ENCODE data around the gene PCDH1. TPM values are rescaled to one million over a fixed set of nuclear protein-coding genes. Genes with fewer than 3 reads are reported as not detected.

The PCDH1 gene
- polyA plus RNA-seq, 3 donors from 2014 or later: 19.0 to 26.7 (median 21.8) TPM

DNA sequence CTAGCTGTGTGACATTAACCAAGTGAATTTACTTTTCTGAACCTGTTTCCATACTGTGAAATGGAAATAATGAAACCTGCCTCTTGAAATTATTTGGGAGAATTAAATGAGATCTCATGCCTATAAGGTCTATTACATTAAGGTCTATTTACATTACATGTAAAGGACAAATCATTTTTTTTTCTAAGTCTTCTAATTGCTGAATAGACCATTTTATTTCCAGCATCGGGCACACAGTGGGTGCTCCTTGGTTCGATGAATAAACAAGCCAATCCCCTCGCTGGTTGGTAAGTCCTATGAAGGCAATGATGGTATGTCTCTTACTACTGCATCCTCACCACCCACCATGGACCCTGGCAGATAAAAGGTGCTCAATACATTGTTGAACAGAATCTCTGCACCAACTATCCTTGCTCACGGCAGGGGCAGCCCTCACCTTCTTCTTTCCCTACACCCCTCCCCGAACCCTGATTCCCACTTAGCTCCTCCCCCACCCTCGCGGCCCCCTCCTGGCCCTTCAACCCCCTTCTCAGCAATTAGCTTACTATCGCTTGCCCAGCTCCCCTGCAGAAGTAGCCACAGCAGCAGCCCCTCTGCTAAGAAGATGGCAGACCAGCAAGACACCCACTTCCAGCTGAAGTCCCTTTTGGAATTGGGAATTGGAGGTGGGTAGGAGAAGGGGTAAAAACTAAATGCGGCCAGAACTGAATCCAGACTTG, 3.0 kb downstream of the PCDH1 start:
- Mint-ChIP-seq H3K9me3 (no peaks in the 10 kb centered on the region), H3K4me3 (peak overlapping the region; percentile 72 to 95 (median 78)), H3K36me3 (no peaks in the 10 kb centered on the region), H3K27ac (peak overlapping the region in 5 of 6 donors; percentile 2 to 65 (median 42)), H3K27me3 (ENCODE audit: low read depth in 3 of 3) (peaks cover 14 to 22% (median 19%) of the 10 kb centered on the region in 3 donors), H3K4me1 (peaks cover 52 to 55% of the 10 kb centered on the region in 2 donors)
- no peak for DNase-seq

DNA sequence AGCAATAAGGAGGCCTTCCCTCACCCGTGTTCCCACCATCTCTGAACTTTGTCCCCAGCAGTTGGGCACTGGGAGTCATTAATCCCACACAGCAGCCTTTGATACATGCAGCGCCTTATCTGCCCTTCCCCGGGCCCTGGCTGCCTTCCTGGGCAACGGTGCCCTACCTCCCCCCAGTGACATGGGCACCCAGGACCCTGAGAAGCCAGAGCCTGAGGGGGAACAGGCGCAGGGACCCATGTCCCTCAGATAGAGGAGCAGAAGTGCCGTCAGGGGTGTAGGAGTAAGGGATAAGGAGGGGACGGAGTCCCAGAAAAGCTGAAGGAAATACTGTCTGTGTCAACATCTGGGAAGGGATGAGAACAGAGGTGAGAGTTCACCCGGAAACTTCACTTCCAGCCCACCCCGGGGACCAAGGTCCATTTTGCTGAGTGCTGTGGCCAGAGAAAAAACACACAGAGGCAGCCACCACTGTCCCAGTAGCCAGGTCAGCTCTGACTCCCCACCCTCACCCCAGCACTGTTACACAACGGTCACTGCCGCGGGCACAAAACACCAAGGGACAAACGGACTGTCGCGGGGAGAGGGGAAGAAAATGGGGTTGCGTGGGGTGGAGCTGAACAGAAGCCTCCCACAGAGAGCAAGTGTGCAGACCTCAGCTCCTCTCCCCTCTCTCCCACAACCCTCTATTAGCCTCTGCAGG, 3.8 kb downstream of the PCDH1 start:
- no peaks in the 10 kb centered on the region for H3K9me3 Mint-ChIP-seq
- H3K4me1 Mint-ChIP-seq: peaks cover 51 to 53% of the 10 kb centered on the region in 2 donors
- DNase-seq: no peak
- peak overlapping the region in 4 of 5 donors; percentile 20 to 95 (median 82) for H3K4me3 Mint-ChIP-seq
- H3K36me3 Mint-ChIP-seq: no peaks in the 10 kb centered on the region
- H3K27ac Mint-ChIP-seq: peak overlapping the region in 4 of 6 donors; percentile 15 to 65 (median 63)
- H3K27me3 Mint-ChIP-seq (ENCODE audit: low read depth in 3 of 3): peaks cover 12 to 19% (median 18%) of the 10 kb centered on the region in 3 donors

DNA sequence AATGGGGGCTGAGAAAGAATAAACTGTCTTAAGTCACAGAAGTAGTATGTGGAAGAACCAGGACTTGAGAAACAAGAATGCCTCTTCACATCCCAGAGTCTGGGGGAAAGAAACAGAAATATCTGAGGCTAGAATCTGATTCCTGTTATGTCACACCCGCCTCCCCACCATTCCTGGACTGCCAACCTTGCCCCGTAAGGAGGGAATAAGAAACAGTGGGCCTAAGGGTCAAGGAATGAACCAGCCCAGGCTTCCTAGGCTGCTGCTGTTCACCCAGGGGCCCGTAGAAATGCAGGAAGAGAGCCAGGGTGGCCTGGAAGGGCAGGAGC, 4.3 kb downstream of the PCDH1 start:
- peak overlapping the region in 1 of 5 donors; percentile 3 for H3K4me3 Mint-ChIP-seq
- H3K36me3 Mint-ChIP-seq: no peaks in the 10 kb centered on the region
- H3K4me1 Mint-ChIP-seq: peaks cover 46 to 49% of the 10 kb centered on the region in 2 donors
- H3K27ac Mint-ChIP-seq: peak overlapping the region in 1 of 6 donors; percentile 65
- no peaks in the 10 kb centered on the region for H3K9me3 Mint-ChIP-seq
- DNase-seq: no peak
- H3K27me3 Mint-ChIP-seq (ENCODE audit: low read depth in 3 of 3): peaks cover 9 to 18% (median 14%) of the 10 kb centered on the region in 3 donors

DNA sequence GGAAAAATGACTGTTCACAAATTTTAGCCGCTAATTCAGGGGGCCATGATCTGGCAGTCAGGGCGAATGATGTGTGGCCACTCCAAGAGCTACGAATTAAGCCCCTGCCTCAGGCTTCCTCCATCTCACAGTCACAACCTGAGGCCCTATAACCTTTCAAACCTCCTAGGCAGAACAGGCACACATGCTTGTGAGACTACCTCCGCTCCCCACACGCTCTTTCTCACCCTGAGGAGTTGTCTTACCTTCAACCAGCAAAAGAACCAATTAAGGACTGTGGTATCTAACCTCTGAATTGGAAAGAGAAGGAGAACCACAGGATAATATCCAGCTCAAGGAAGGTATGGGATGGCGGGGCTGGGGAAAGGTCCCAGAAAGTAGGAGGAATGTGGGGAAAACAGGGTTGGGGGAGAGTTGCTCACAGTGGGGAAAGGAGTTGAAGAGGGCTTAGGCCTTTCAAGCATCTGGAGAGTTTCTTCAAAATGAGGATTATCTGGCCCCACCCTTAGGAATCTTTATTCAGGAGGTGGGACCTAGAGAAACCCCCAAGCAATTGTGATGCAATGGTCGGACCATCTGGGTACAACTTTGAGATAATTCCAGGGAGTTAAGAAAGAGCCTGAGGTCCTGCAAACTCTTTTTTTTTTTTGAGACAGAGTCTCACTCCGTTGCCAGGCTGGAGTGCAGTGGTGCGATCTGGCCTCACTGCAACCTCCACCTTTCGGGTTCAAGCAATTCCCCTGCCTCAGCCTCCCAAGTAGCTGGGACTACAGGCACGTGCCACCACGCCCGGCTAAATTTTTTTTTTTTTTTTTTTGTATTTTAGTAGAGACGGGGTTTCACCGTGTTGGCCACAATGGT, 5.5 kb downstream of the PCDH1 start:
- H3K36me3 Mint-ChIP-seq: peaks cover 0 to 5% (median 0%) of the 10 kb centered on the region in 3 donors
- H3K4me3 Mint-ChIP-seq: no peak overlapping the region
- DNase-seq: no peak
- H3K9me3 Mint-ChIP-seq: no peaks in the 10 kb centered on the region
- peaks cover 41 to 47% of the 10 kb centered on the region in 2 donors for H3K4me1 Mint-ChIP-seq
- peaks cover 7 to 15% (median 10%) of the 10 kb centered on the region in 3 donors for H3K27me3 Mint-ChIP-seq (ENCODE audit: low read depth in 3 of 3)
- H3K27ac Mint-ChIP-seq: no peak overlapping the region

DNA sequence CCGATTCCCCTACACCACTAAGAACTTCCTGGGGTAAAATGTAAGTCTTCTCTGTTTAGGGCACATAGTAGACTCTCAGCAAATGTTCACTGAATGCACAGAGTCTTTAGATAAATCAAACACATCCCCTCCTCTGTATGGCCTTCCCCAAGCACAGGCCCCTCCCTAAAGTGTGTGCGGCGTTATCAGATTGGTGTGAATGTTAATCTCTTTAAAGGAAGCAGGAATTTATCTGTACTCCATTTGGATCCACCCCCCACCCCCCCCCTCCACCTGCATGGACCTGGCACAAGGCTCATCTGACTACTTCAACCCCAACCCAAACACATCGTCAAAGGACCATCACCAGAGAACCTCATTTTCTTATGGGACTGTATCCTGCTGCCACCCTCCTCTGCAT, 6.3 kb downstream of the PCDH1 start:
- H3K4me3 Mint-ChIP-seq: no peak overlapping the region

DNA sequence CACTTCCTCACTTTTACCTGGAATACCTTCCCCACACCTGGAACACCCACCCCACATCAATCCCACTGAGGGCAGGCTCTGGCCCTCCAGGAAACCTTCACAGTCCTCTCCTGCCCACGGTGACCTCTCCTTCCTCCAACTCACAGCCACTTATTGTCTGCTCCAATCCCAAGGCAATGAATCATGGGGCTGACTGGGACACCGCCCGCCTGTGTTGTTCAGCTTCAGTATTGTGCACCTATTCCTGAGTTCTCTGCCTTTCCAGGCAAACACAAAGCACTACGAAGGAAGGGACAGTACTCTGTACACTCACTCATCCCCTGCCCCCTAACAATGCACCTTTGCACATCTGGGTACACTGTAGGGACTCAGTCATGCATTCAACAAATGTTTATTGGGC, 7.3 kb downstream of the PCDH1 start:
- H3K4me1 Mint-ChIP-seq: peaks cover 30 to 36% of the 10 kb centered on the region in 2 donors
- no peaks in the 10 kb centered on the region for H3K9me3 Mint-ChIP-seq
- H3K27ac Mint-ChIP-seq: no peak overlapping the region
- H3K4me3 Mint-ChIP-seq: no peak overlapping the region
- DNase-seq: no peak
- H3K36me3 Mint-ChIP-seq: peaks cover 0 to 10% (median 4%) of the 10 kb centered on the region in 3 donors
- H3K27me3 Mint-ChIP-seq (ENCODE audit: low read depth in 3 of 3): peaks cover 2 to 14% (median 5%) of the 10 kb centered on the region in 3 donors

More for the DNA sequence above, 6.3 kb downstream of the PCDH1 start:
- no peak for DNase-seq
- Mint-ChIP-seq H3K4me1 (peaks cover 32 to 39% of the 10 kb centered on the region in 2 donors), H3K36me3 (peaks cover 0 to 9% (median 3%) of the 10 kb centered on the region in 3 donors), H3K27ac (peak overlapping the region in 2 of 6 donors; percentile 48 to 78), H3K27me3 (ENCODE audit: low read depth in 3 of 3) (peaks cover 2 to 14% (median 5%) of the 10 kb centered on the region in 3 donors), H3K9me3 (no peaks in the 10 kb centered on the region)

DNA sequence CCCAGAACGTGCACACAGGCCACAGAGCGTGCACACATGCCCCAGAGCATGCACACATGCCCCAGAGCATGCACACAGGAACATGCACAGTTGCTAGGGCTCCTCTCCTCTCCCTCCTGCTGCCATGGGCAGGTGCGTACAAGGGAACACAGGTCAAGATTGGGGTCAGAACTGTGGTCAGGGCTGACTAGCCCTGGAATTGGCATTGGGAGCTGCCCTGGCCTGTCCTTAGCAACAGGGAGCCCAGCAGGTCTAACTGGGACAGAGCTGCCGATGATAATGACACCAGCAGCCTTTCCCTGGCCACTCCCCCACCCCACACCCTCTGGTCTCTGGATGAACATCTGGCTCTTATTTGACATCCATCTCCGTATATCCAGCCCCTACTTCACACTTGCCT, 8.0 kb downstream of the PCDH1 start:
- H3K4me1 Mint-ChIP-seq: peaks cover 24 to 30% of the 10 kb centered on the region in 2 donors
- DNase-seq: no peak
- H3K4me3 Mint-ChIP-seq: no peak overlapping the region
- H3K36me3 Mint-ChIP-seq: peaks cover under 1 to 16% (median 11%) of the 10 kb centered on the region in 3 donors
- H3K27ac Mint-ChIP-seq: no peak overlapping the region
- H3K9me3 Mint-ChIP-seq: no peaks in the 10 kb centered on the region
- peaks cover 0 to 8% (median 2%) of the 10 kb centered on the region in 3 donors for H3K27me3 Mint-ChIP-seq (ENCODE audit: low read depth in 3 of 3)

DNA sequence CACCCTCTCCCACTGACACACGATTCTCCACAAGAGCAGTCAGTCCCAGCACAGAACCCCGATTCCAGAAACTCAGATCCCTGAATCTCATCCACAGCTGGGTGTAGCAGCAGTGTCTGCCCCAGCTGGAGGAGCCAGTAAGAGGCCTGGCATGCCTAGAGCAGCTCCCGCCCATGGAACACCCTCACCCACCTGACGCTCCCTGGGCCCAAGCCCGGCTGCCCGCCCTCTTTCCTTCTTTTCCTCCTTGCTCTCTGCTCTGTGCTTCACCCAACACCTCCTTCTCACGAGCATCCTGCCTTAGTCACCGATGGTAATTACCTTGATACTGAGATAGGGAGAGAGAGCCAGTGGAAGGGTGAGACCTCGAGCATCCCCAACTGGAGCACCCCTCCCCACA, 8.7 kb downstream of the PCDH1 start:
- no peak overlapping the region for H3K4me3 Mint-ChIP-seq
- DNase-seq: no peak
- H3K4me1 Mint-ChIP-seq: peaks cover 17 to 23% of the 10 kb centered on the region in 2 donors
- H3K27me3 Mint-ChIP-seq (ENCODE audit: low read depth in 3 of 3): peaks cover 0 to 7% (median 2%) of the 10 kb centered on the region in 3 donors
- peaks cover 4 to 22% (median 17%) of the 10 kb centered on the region in 3 donors for H3K36me3 Mint-ChIP-seq
- H3K9me3 Mint-ChIP-seq: no peaks in the 10 kb centered on the region
- H3K27ac Mint-ChIP-seq: no peak overlapping the region

DNA sequence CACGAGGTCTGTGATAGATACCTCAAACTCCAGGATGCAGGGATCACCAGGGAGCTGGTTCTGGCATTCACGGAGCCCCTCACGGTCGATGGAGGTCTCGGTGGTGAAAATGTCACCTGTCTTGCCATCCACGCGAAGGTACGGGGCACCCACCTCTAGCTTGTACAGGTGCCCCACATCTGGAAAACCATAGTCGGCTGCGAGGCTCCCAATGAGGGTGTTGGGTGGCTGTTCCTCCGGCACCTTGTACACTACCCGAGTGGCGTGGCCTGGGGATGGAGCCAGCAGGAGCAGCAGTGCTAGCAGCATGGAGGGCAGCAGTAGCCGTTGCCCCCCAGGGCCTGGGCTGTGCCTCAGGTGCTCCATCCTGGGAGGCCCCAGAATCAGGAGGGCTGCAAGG, 9.2 kb downstream of the PCDH1 start:
- Mint-ChIP-seq H3K4me3 (no peak overlapping the region), H3K4me1 (peaks cover 13 to 20% of the 10 kb centered on the region in 2 donors), H3K9me3 (no peaks in the 10 kb centered on the region), H3K36me3 (peaks cover 4 to 24% (median 17%) of the 10 kb centered on the region in 3 donors), H3K27me3 (ENCODE audit: low read depth in 3 of 3) (peaks cover 0 to 7% (median under 1%) of the 10 kb centered on the region in 3 donors), H3K27ac (no peak overlapping the region)
- DNase-seq: no peak

DNA sequence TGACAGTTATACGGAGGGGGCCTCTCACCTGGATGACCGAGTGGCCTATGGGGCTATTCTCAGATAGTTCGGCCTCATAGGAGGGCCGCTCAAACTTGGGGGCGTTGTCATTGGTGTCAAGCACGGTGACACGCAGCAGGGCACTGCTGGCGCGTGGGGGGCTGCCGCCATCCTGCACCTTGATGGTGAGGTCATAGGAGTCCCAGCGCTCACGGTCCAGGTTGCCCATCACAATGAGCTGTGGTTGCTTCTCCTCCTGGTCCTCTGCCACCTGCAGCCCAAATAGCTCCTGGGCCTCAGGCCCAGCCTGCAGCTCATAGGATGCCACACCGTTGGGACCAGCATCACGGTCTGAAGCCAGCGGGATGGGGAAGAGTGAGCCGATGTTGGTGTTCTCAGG, 9.7 kb downstream of the PCDH1 start:
- Mint-ChIP-seq H3K9me3 (no peaks in the 10 kb centered on the region), H3K27ac (no peak overlapping the region), H3K4me3 (no peak overlapping the region), H3K36me3 (peaks cover 4 to 27% (median 17%) of the 10 kb centered on the region in 3 donors), H3K27me3 (ENCODE audit: low read depth in 3 of 3) (peaks cover 0 to 2% (median 0%) of the 10 kb centered on the region in 3 donors), H3K4me1 (peaks cover 8 to 18% of the 10 kb centered on the region in 2 donors)
- DNase-seq: no peak

DNA sequence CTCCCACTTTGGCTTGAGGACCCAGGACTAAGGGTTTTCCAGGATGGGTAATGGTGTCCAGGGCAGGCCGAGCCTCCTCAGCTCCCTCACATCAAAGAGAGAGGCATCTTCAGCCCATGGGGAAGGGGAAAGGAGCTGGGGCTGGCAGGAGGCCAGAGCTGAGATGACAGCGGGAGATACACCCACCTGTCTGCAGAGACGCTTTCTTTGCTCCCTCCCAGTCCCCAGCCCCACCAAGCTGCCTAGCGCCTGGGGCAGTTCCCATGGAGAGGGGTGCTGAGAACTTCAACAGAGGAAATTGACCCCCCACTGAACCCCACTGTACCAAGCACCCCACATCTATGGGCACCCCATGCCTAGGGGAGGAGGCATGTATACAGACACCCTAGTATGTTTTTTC, 10.6 kb downstream of the PCDH1 start:
- Mint-ChIP-seq H3K9me3 (no peaks in the 10 kb centered on the region), H3K27me3 (ENCODE audit: low read depth in 3 of 3) (peaks cover 0 to 2% (median 1%) of the 10 kb centered on the region in 3 donors), H3K4me3 (no peak overlapping the region), H3K4me1 (peaks cover 5 to 18% of the 10 kb centered on the region in 2 donors), H3K27ac (no peak overlapping the region), H3K36me3 (peaks cover 4 to 32% (median 17%) of the 10 kb centered on the region in 3 donors)
- DNase-seq: no peak

DNA sequence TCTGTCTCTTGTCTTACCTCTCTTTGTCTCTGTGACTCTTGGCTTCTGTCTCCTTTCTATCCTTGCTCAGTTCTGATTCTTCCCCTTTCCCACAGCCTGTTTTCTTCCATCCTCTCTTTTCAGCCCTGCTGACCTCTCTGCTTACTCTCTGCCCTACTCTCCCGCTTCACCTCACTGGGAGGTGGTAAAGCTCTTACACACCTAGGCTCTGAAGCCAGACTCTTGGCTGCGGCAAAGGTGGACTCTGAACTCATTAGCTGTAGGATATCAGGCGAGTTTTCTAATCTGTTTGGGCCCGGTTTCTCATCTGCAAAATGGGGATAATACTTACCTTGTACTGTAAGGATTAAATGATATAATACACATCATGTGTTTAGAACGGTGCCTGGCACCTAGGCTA, 11.1 kb downstream of the PCDH1 start:
- H3K27ac Mint-ChIP-seq: no peak overlapping the region
- peaks cover 0 to 16% of the 10 kb centered on the region in 2 donors for H3K4me1 Mint-ChIP-seq
- H3K4me3 Mint-ChIP-seq: no peak overlapping the region
- DNase-seq: no peak
- peaks cover 0 to 2% (median 1%) of the 10 kb centered on the region in 3 donors for H3K27me3 Mint-ChIP-seq (ENCODE audit: low read depth in 3 of 3)
- no peaks in the 10 kb centered on the region for H3K9me3 Mint-ChIP-seq
- H3K36me3 Mint-ChIP-seq: peaks cover 4 to 34% (median 21%) of the 10 kb centered on the region in 3 donors

DNA sequence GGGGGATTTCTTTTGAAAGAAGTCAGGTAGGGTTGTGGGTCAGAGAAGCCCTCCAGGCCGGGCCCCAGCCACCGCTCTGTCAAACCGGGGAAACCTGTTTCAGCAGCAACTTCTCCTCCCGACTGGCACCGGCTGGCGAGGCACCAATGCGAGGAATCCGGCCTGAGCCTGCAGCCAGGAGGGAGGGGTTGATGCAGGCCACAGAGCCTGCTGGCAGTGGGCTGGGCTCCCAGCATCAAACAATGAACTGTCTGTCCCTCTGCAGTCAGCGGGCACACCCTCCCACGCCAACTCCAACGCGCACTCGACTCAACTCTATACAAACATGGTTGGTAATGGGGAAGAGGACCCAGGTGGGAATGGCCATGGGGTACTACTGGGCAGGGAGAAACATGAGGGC, 12.1 kb downstream of the PCDH1 start:
- Mint-ChIP-seq H3K4me1 (peaks cover 0 to 9% of the 10 kb centered on the region in 2 donors), H3K4me3 (no peak overlapping the region), H3K36me3 (peaks cover 6 to 38% (median 24%) of the 10 kb centered on the region in 3 donors), H3K9me3 (no peaks in the 10 kb centered on the region), H3K27me3 (ENCODE audit: low read depth in 3 of 3) (peaks cover 0 to 2% (median 1%) of the 10 kb centered on the region in 3 donors), H3K27ac (no peak overlapping the region)
- DNase-seq: no peak

Measured in immature natural killer cell (primary cell).